NCI-H2029 (cell line): ENCODE measurements around the gene ALDH8A1.

ENCODE experiments used
- DNase-seq: peaks from one replicate; lab custom pipeline; 2025; lab: John Stamatoyannopoulos, UW

Gene ALDH8A1, protein sequence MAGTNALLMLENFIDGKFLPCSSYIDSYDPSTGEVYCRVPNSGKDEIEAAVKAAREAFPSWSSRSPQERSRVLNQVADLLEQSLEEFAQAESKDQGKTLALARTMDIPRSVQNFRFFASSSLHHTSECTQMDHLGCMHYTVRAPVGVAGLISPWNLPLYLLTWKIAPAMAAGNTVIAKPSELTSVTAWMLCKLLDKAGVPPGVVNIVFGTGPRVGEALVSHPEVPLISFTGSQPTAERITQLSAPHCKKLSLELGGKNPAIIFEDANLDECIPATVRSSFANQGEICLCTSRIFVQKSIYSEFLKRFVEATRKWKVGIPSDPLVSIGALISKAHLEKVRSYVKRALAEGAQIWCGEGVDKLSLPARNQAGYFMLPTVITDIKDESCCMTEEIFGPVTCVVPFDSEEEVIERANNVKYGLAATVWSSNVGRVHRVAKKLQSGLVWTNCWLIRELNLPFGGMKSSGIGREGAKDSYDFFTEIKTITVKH

DNA sequence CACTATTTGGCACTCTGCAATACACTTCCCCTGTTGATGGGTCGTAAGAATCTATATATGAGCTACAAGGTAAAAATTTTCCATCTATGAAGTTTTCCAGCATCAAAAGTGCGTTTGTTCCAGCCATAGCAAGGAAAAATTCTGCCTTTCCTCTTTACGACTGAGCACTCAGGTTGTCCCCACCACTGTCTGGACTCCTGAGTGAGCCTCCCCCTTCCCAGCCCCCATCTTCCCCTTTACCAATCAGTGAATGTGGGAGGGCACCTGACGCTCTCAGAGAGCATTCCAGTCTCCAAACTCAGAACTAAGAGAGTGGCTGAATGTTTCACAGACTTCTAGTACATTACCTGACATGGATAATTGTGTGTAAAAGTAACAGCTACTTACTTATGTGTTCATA, at the start of gene ALDH8A1:
Gene ALDH8A1, minus strand, starts transcription at position 175 of the 400 bp plus-strand sequence. Its CDS starts 48 bp downstream, at position 127.
- DNase-seq = no peak

- DNase-seq = no peak
Observed at GRCh38 chr6:134999107-134999506, 49.2 kb upstream of the ALDH8A1 start.

DNA sequence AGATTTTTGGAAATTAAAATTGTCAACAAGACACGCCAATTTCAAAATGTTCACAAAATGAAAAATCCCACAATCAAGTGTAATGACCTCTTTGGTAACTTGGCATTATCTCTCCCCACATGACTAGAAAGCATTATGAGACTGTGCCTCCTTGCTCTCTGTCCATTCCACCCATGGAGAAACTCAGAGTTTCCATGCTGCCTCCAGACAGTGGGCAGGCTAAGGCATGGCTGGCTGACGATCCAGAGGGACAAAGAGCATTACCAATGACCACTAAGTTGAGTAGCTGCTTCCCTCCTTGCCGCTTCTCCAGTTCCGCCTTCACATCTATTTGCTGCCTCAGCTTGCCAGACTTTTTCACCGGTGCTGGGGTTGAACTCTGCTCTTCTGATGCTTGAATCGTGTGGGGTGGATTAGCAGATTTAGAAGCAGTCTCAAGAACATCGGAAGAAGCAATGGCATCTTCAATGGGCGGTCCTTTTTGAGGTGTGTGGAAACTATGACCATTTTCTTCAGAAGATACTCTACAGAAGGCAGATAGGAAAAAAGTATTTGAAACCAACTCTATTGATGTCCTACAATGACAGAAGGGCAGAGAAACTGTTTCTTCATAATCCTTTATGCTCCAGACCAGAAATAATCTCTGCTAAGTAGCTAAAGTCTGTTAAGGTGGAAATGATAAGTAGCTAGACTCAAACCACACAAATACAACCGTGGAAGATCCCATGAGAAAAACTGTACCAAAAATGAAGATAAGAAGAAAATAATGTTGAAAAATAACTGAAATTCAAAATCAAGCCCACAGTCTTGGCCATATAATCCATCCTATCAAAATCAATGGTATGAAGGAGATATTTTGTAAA, 47.5 kb upstream of the ALDH8A1 start:
- DNase-seq = no peak

- DNase-seq = no peak
Observed at GRCh38 chr6:134995536-134995935, 45.6 kb upstream of the ALDH8A1 start.

- no peak for DNase-seq
Observed at GRCh38 chr6:134994431-134994830, 44.5 kb upstream of the ALDH8A1 start.

GRCh38 chr6:134992155-134992554, 42.3 kb upstream of the ALDH8A1 start:
- no peak for DNase-seq

DNA sequence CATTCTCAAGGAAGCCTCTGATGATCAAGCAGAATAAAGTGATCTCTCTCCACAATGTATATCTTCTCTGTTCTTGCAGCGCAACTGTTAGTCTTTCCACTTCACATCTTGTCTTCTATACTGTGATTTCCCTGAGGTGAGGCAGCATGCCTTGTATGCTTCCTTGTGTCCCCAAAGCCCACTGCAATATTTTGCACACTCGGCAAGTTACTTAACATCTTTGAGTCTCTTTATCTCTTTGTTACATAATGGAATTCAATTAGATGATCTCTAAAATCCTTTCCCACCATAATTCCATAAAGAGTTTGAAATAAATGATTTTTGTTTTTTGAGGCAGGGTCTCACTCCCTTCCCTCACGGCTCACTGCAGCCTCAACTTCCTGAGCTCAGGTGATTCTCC, 40.4 kb upstream of the ALDH8A1 start:
- DNase-seq = no peak

DNA sequence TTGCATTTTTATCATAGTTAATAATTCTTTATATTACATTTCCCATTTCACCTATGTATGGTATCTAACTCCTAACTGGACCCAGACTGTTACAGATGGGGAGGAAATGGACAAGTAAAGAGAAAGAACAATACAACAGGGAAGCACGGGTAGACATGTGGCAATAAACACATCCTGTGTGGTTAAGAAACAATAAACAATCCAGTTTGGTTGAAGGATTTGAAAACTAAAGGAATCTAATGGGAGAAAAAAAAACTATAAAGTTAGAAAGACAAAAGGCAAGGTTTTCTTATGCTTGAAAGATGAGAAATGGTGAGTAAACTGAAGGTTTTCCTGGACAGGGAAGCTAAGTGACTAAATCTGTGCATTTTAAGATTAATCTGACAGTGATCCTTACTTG, 34.9 kb upstream of the ALDH8A1 start:
- no peak for DNase-seq

GRCh38 chr6:134983823-134984222, 33.9 kb upstream of the ALDH8A1 start:
- no peak for DNase-seq

- DNase-seq = no peak
Observed at GRCh38 chr6:134982161-134982560, 32.3 kb upstream of the ALDH8A1 start.

DNA sequence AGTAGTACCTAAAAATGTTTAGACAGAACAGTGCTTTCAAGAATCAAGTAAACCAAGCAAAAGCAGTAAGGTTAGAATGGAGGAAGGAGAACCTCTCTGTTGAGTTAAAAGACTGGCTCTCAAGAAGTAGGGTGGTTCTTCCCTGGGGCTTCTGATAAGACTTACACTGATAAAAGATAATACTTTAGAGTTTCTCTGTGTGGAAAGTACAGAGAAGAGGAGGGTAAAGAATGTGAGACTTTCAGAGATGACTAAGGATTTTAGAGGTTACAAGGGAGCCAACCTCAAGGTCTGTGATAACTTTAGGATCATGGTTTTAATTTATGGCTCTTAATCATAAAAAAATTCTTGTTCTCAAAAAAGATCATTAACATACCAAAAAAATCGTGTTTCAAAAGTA, 30.9 kb upstream of the ALDH8A1 start:
- no peak for DNase-seq

DNA sequence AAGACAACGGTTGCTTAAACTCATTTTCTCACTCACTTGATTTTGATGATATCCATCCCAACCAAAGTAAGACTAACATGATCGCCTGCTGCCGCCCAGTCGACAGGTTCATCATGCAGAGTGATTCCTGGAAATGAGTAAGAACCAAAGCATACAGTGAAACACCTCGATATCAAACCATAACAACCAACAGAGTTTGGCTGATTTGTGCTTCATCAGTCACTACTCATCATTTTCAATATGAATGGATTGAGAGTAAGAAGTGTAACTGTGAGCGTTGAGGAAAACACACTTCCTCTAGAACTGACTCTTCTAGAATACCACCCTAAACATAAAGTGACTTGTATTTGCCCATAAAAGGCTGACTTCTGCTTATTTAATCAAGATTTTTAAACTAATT, 29.2 kb upstream of the ALDH8A1 start:
- no peak for DNase-seq

GRCh38 chr6:134974370-134974769, 24.5 kb upstream of the ALDH8A1 start:
- DNase-seq = no peak

DNA sequence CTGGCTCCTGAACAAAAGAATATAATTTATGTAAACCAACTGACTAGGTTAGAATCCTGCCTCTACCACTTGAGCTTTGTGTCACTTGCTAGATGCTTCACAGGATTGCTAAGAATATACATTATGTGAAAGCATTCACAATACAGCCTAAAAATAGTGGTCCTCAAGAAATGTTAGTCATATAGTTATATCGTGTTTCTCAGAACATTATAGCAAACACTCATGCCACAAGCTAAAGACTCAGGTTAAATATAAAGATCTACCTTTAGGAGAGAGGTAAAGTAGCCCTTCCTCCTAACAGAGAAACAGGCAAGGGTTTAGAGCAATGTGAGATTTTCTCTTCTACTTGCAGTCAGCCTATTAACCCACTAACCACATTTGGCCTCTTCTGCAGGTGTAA, 17.8 kb upstream of the ALDH8A1 start:
- no peak for DNase-seq

DNA sequence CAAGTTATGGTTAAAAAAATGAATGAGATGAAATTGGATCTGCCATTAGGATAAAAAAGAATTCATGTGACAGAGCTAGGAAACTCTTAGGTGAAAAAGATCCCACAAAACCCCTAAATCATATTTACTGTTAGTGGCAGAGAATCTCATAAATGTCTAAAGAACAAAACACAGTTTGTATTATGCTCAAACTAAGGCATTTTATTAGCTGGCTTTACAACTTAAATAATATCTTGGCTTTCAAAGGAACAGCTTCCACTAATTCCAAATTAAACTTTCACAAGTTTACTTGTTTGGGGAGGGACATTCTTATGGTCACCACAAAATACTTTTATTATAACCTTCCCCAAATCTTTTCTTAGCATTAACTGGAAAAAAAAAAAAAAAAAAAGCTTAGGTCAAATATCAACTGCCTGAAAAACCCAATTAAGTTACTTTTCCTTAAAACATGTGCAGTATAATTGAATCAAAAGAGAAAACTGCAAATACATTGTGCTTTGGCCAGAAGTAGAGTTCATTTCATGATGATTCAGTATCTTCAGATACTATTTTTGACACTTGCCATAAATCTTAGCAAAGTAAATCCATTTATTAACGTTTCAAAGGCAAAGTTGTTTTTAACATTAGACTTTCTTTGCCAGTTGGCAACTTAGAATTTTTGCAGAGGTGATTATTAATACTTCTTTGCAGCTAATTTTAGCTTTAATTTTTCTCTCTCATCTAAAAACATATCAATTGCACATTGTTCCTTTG, 14.7 kb upstream of the ALDH8A1 start:
- DNase-seq = no peak

- no peak for DNase-seq
Observed at GRCh38 chr6:134962421-134962820, 12.5 kb upstream of the ALDH8A1 start.

DNA sequence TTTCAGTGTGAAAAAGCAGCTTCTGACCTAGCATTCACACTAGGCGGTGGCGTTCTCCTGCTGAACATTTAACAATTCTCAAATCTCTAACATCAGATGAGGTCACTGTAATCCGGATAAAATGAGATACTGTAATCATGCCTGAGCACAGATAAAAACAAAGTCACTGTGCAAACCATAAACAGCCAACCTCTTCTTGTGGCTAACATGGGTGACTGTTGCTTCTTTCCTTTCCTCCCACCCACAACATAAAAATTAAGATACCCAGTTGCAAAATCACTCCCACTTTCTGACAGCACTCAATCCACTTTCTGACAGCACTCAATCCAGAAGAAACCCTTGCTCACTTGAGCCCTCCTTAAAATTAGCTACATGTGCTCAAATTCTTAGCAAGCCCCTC, 11.5 kb upstream of the ALDH8A1 start:
- DNase-seq = no peak

- DNase-seq = no peak
Observed at GRCh38 chr6:134959603-134960002, 9.7 kb upstream of the ALDH8A1 start.

- DNase-seq = no peak
Observed at GRCh38 chr6:134956676-134957075, 6.8 kb upstream of the ALDH8A1 start.

DNA sequence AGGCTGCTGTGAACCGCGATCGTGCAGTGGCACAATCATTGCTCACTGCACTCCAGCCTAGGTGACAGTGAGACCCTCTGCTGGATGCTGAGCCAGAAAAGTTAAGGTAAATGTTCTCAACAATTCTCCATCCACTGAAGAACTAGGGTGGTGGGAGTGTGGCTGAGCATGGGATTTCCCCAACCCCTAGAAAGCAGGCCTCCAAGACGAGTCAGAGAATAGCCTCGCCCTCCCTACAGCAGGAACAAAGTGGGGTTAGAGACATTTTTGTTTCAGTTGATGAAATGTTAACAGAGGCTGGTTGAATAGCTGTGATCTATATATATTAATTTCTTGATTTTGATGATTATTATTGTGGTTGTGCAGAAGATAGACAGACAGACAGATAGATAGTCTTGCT, 6.1 kb upstream of the ALDH8A1 start:
- no peak for DNase-seq

DNA sequence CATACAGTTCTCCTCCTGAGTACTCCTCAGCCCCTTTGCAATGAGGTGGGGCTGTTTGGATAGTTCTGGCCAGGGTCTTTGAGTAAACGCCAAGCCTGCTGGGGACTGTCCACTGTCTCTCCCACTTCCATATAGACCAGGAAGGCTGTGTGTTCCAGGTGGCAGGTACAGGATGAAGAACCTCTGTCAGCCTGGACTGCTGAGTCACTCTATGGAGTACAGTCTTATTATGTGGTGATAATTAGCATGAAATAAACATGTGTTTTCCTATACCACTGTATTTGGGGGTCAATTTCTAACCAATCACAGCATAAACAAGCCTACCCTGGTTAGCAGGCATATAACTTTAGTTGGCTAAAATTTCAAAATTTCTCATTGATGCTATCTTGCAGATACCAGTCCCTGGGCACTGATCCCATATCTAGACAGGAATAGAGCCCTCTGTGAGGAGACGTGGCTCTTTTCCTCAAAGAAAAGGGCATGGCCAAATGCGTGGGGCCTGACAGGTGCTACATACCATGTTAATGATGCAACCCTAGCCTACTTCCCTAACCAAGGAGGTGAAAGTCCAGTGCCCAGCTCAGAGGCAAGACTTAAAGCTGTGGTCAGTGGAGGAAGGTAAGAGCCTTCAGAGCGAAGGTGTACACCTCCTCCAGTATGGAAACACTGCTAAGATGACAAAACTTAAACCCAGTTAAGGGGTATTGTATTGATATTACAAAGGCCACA, 4.5 kb upstream of the ALDH8A1 start:
- DNase-seq = no peak
